Neural cell (in vitro differentiated cells): ENCODE results near the gene EVL. TPM values are rescaled to one million over a fixed set of nuclear protein-coding genes. Genes with fewer than 3 reads are reported as not detected.

Source experiments
- H2AFZ ChIP-seq: fragments of 200-600, 300-800 bp; sonication (generic), shearing (Covaris generic); 2 replicates; pipeline ENCODE4 v1.6.0; 2014; ENCODE audit warnings: low read depth, mild to moderate bottlenecking, antibody characterized with exemption, low read length, moderate library complexity
- H3F3A ChIP-seq: fragments of 200-600 bp; shearing (Covaris generic); 2 replicates; pipeline ENCODE4 v1.6.1; 2016; ENCODE audit warnings: mild to moderate bottlenecking, moderate library complexity, mixed read lengths, antibody characterized with exemption, low read length; ENCODE audit not compliant: insufficient read depth, poor library complexity, severe bottlenecking
- H3K27ac ChIP-seq: fragments of 200-600, 300-800 bp; sonication (generic), shearing (Covaris generic); 2 replicates; pipeline ENCODE4 v1.5.1; 2014; ENCODE audit warnings: mild to moderate bottlenecking, low read length, moderate library complexity
- H3K27me3 ChIP-seq: fragments of 300-800, 200-600 bp; sonication (generic), shearing (Covaris generic); 2 replicates; pipeline ENCODE4 v1.6.0; 2014; ENCODE audit warnings: mild to moderate bottlenecking, low read depth, low read length, moderate library complexity; ENCODE audit not compliant: insufficient read depth
- H3K36me3 ChIP-seq: fragments of 300-800, 200-600 bp; sonication (generic), shearing (Covaris generic); 2 replicates; pipeline ENCODE4 v1.5.1; 2014; ENCODE audit warnings: mild to moderate bottlenecking, antibody characterized with exemption, low read length, moderate library complexity; ENCODE audit not compliant: insufficient read depth
- H3K4me2 ChIP-seq: fragments of 300-800, 200-600 bp; sonication (generic), shearing (Covaris generic); 2 replicates; pipeline ENCODE4 v1.6.0; 2014; ENCODE audit warnings: mild to moderate bottlenecking, low read length
- H3K4me3 ChIP-seq: fragments of 300-800, 200-600 bp; sonication (generic), shearing (Covaris generic); 2 replicates; pipeline ENCODE4 v1.5.1; 2014; ENCODE audit warnings: mild to moderate bottlenecking, low read length, moderate library complexity
- H3K79me2 ChIP-seq: fragments of 200-600 bp; shearing (Covaris generic); replicated peaks from 2 replicates; pipeline ENCODE4 v1.6.0; 2014; ENCODE audit warnings: mild to moderate bottlenecking, low read length, moderate library complexity; ENCODE audit not compliant: insufficient read depth
- H3K9ac ChIP-seq: fragments of 300-800, 200-600 bp; sonication (generic), shearing (Covaris generic); 2 replicates; pipeline ENCODE4 v1.6.1; 2016; ENCODE audit warnings: mild to moderate bottlenecking, low read length, mixed read lengths
- H3K9me2 ChIP-seq: fragments of 200-600 bp; shearing (Covaris generic); 2 replicates; pipeline ENCODE4 v1.6.1; 2016; ENCODE audit warnings: mild to moderate bottlenecking, low read length, mixed read lengths; ENCODE audit not compliant: insufficient read depth
- H3K9me3 ChIP-seq: fragments of 200-600, 300-800 bp; sonication (generic), shearing (Covaris generic); 2 replicates; pipeline ENCODE4 v1.6.1; 2016; ENCODE audit warnings: mild to moderate bottlenecking, mixed run types, low read length, moderate library complexity, mixed read lengths
- H4K20me1 ChIP-seq: fragments of 200-600 bp; shearing (Covaris generic); 2 replicates; pipeline ENCODE4 v1.6.1; 2016; ENCODE audit warnings: mild to moderate bottlenecking, mixed run types; ENCODE audit not compliant: insufficient read depth
- CTCF ChIP-seq: fragments of 450-650 bp; IDR thresholded peaks from 2 replicates; pipeline ENCODE4 v1.5.1; 2014; ENCODE audit warnings: antibody characterized with exemption, mild to moderate bottlenecking, moderate library complexity; ENCODE audit not compliant: poor library complexity, severe bottlenecking
- EP300 ChIP-seq: fragments of 450-650 bp; conservative IDR thresholded peaks from 2 replicates; pipeline ENCODE4 v1.6.1; 2014; ENCODE audit warnings: antibody characterized with exemption, mild to moderate bottlenecking, moderate library complexity; ENCODE audit not compliant: poor library complexity, severe bottlenecking
- EZH2 ChIP-seq: fragments of 200-600, 300-800 bp; shearing (Covaris generic), sonication (generic); IDR thresholded peaks from 2 replicates; pipeline ENCODE4 v1.6.1; 2014; ENCODE audit warnings: antibody characterized with exemption, low read length, borderline replicate concordance, mild to moderate bottlenecking; ENCODE audit not compliant: insufficient read depth, poor library complexity, severe bottlenecking
- MXI1 ChIP-seq: fragments of 450-650 bp; conservative IDR thresholded peaks from 2 replicates; pipeline ENCODE4 v1.6.1; 2014; ENCODE audit warnings: antibody characterized with exemption, mild to moderate bottlenecking; ENCODE audit not compliant: poor library complexity, severe bottlenecking
- POLR2AphosphoS5 ChIP-seq: IDR thresholded peaks from 2 replicates; pipeline ENCODE4 v1.6.1; 2012
- RAD21 ChIP-seq: fragments of 450-650 bp; conservative IDR thresholded peaks from 2 replicates; pipeline ENCODE4 v1.6.1; 2014; ENCODE audit warnings: antibody characterized with exemption, mild to moderate bottlenecking, moderate library complexity
- REST ChIP-seq: IDR thresholded peaks from 2 replicates; pipeline ENCODE4 v1.6.1; 2012; ENCODE audit warnings: borderline replicate concordance
- SMC3 ChIP-seq: fragments of 450-650 bp; conservative IDR thresholded peaks from 2 replicates; pipeline ENCODE4 v1.6.1; 2014; ENCODE audit warnings: antibody characterized with exemption, mild to moderate bottlenecking, moderate library complexity; ENCODE audit not compliant: poor library complexity
- TAF1 ChIP-seq: IDR thresholded peaks from 2 replicates; pipeline ENCODE4 v1.6.1; 2012; ENCODE audit warnings: low read depth
- polyA plus RNA-seq: library from polyadenylated mRNA; depleted of rRNA; stranded (reverse); fragments of >200 nt; gene quantifications from 2 replicates; pipeline ENCODE4 v1.2.3, GENCODE V29; 2014

EVL gene
- polyA plus RNA-seq, 1 donor from 2014 or later: 387 TPM

DNA sequence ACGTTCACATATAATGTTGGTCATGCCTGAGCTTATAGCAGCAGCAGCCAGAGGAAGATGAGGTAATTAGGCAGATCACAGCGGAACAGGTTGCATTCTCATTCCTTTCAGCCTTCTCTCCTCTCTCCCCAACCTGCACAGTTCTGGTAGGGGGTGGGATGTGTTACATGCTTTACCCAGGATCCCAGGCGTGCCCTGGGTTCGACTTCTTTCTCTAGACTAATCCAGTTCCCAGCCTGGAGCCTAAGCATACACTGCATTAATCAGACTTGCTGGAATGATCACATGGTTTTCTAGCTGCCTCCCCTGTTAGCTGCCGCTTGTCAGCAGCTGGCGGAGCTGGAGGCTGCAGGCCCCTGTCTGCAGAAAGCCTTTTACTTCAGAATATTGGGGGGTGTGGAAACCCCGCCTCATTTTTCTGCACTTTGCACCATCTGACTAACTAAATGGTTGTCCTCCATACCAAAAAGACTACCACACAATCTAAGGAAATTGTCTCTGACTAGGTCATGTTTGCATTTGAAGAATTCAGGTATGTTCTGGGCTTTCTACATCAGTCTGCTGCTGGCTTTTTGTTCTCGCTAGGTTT is 46.0 kb upstream of the EVL start:
- Histone ChIP-seq H2AFZ (peak overlapping the region; percentile 2), H3F3A (peaks cover 4% of the 10 kb centered on the region), H3K4me3 (peak overlapping the region; percentile 65), H3K36me3 (no peaks in the 10 kb centered on the region), H3K9me2 (no peaks in the 10 kb centered on the region), H3K9ac (peak overlapping the region; percentile 67), H3K27ac (peak overlapping the region; percentile 85), H3K4me2 (peak overlapping the region; percentile 59), H4K20me1 (peaks cover 4% of the 10 kb centered on the region), H3K27me3 (no peaks in the 10 kb centered on the region), H3K79me2 (peaks cover 78% of the 10 kb centered on the region), H3K9me3 (no peaks in the 10 kb centered on the region)
- TF ChIP-seq SMC3 (peak; percentile 28), EP300 (no peak), MXI1 (peak; percentile 29), POLR2AphosphoS5 (peak; percentile 70)

DNA sequence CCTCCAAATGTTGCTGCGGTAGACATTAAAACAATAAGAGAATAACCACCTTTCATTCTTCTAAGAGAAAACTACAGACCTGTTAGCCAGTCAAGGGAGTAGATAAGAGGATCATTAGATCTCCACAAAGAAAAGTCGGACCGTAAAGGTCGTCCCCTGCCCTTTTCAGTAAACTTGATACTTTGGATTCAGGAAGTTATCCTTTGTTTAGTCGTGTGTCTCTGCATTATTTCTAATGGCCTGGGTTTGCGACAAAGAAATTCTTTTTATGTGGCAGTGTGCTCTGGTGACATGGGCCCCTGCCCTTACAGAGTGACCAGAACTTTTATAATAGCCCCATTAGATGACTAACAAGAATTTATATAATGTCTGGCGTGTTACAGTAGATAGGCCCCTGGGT is 44.6 kb upstream of the EVL start:
- Histone ChIP-seq H3K9me2 (no peaks in the 10 kb centered on the region), H3K9ac (peak overlapping the region; percentile 67), H3K27ac (peak overlapping the region; percentile 85), H3K4me3 (peak overlapping the region; percentile 65), H3K9me3 (no peaks in the 10 kb centered on the region), H3K4me2 (peak overlapping the region; percentile 59), H3K27me3 (no peaks in the 10 kb centered on the region), H3K79me2 (peaks cover 78% of the 10 kb centered on the region), H4K20me1 (peaks cover 4% of the 10 kb centered on the region), H2AFZ (no peak overlapping the region), H3F3A (peaks cover 4% of the 10 kb centered on the region), H3K36me3 (no peaks in the 10 kb centered on the region)
- no peak for TF ChIP-seq REST
- no peak for TF ChIP-seq EP300
- TF ChIP-seq SMC3: no peak
- no peak for TF ChIP-seq EZH2
- no peak for TF ChIP-seq RAD21
- no peak for TF ChIP-seq MXI1
- TF ChIP-seq TAF1: no peak
- no peak for TF ChIP-seq CTCF
- TF ChIP-seq POLR2AphosphoS5: no peak
